ENCODE data around the gene BNIP3. TPM values are rescaled to one million over a fixed set of nuclear protein-coding genes. Genes with fewer than 3 reads are reported as not detected.
"Not testable (repeated sequence)": the region's sequence is repeated elsewhere in the genome, so short reads cannot be mapped to it uniquely, and the experiment has no call there.

The BNIP3 gene
- total RNA-seq, 1 donor from 2014 or later: 157 TPM

DNA sequence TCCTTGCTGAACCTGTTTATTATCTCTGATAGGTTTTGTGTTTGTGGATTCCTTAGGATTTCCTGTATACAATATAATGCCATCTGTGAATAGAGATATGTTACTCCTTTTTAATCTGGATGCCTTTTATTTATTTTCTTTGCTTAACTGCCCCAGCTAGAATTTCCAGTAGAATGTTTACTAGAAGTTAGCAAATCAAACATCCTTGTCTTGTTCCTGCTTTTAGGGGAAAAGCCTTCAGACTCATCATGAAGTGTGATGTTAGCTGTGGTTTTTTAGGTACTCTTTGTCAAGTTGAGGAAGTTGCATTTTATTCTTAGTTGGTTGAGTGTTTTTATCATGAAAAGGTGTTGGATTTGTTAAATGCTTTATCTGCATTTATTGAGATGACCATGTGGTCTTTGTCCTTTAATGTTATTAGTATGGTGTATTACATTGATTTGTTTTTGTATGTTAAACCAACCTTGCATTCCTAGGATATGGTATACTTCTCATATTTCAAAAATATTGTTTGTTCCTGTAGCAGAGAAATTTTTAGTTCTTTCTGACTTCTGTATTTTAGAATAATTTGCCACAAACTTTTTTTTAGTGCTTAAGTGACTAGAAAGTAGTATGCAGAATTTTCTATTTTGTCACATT lies 56.6 kb downstream of the BNIP3 start:
- DNase-seq (ENCODE audit: missing footprints): no peak
- ATAC-seq: no peak
- intact Hi-C loops (cut with DNase I): no loop called here

DNA sequence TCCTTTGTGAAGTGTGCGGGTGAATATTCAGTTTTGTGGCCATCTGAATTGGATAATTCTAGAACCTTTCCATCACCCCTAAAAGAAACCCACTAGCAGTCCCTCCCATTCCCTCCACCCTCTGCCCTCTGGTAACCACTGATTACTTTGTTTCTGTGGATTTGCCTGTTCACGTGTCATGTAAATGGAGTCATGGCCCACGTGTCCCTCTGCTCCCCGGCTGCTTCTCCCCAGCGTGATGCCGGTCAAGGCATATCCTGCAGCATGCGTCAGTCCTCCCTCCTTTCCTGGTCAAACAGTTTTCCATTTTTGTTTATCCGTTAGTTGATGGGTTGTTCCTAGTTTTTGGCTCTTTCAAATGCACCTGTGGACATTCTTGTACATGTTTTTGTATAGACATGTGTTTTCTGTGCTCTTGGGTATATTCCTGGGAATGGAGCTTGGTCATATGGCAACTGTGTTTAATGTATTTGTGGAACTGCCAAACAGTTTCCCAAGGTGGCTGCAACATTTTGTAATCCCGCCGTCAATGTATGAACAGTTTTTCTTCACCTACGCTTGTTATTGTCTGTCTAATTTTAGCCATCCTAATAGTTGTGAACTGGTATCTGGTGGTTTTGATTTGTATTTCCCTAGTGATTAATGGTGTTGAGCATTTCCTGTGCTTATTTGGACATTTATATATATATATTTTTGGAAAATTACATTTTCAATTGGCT lies 58.5 kb downstream of the BNIP3 start:
- ATAC-seq: no peak
- intact Hi-C loops (cut with DNase I): no loop called here
- no peak for DNase-seq (ENCODE audit: missing footprints)

DNA sequence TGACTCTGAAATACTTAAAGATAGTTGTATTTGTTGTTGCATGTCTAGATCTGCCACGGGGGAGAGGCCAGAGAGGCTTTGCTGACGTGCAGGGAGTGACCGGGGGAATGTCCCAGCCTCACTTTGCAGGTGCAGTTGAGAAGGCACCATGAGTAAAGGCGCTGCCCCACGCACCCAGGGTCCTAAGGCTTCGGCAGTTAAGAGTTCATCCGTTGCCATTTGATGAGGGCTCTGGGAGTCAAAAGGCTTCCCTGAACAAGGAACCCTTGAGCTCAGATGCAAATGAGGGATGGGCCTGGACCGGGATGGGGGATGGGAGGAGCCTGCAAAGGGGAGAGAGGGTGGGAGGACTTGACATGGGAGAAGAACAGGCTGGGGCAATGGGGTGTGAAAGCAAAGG lies 60.5 kb downstream of the BNIP3 start:
- intact Hi-C loops (cut with DNase I): no loop called here
- DNase-seq (ENCODE audit: missing footprints) (no peak), ATAC-seq (no peak)

DNA sequence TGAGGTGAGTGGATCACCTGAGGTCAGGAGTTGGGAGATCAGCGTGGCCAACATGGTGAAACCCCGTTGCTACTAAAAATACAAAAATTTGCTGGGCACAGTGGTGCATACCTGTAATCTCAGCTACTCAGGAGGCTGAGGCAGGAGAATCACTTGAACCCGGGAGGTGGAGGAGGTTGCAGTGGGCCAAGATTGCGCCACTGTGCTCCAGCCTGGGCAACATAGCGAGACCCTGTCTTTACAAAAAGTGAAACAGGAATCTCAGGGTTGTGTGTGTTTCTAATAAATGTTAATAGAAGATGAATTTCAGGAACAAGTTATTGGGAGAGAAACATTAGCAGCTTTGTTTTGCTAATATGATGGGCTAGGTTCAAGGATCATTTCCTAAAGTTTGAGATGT lies 61.0 kb downstream of the BNIP3 start:
- intact Hi-C loops (cut with DNase I): no loop called here
- ATAC-seq: no peak
- DNase-seq (ENCODE audit: missing footprints): no peak

DNA sequence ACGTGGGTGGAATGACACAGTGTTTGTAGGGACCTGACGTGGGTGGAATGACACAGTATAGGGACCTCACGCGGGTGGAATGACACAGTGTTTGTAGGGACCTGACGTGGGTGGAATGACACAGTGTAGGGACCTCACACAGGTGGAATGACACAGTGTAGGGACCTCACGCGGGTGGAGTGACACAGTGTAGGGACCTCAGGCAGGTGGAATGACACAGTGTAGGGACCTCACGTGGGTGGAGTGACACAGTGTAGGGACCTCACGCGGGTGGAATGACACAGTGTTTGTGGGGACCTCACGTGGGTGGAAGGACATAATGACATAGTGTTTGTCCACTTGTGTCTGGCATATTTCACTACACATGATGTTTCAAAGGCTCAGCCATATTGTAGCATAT lies 61.6 kb downstream of the BNIP3 start:
- no peak for DNase-seq (ENCODE audit: missing footprints)
- ATAC-seq: no peak
- intact Hi-C loops (cut with DNase I): no loop called here

DNA sequence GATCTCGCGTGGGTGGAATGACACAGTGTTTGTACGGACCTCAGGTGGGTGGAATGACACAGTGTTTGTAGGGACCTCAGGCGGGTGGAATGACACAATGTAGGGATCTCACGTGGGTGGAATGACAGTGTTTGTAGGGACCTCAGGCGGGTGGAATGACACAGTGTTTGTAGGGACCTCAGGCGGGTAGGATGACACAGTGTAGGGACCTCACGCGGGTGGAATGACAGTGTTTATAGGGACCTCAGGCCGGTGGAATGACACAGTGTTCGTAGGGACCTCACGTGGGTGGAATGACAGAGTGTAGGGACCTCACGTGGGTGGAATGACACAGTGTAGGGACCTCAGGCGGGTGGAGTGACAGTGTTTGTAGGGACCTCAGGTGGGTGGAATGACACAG lies 62.3 kb downstream of the BNIP3 start:
- intact Hi-C loops (cut with DNase I); DNase-seq (ENCODE audit: missing footprints); ATAC-seq: not testable (repeated sequence)

Other genes starting within 250 kb of the BNIP3 start
- 36.6 TPM for gene PPP2R2D, start 80.9 kb downstream of the BNIP3 start, total RNA-seq
- 1.6 TPM for gene JAKMIP3, start 84.0 kb upstream of the BNIP3 start, total RNA-seq
- 24.9 TPM for gene DPYSL4, start 205.0 kb upstream of the BNIP3 start, total RNA-seq

Data from Right ventricle myocardium inferior (tissue), 1 donor.